ENCODE results near the gene GALR3. TPM values are rescaled to one million over a fixed set of nuclear protein-coding genes. Genes with fewer than 3 reads are reported as not detected.

The GALR3 gene
- total RNA-seq, 1 donor from 2014 or later, result not detected

- no peak for TF ChIP-seq CTCF (conservative IDR thresholded peaks at IDR 0.05; ENCODE audit: low read depth, low read length)
- DNase-seq (ENCODE audit: low read depth), result no peak
- H3K4me3 ChIP-seq (ENCODE audit: low read depth, low read length), result peak within 1 kb of the TSS; percentile 81
These were observed 15.5 kb upstream of the GALR3 start, which contains the start of gene GCAT for GRCh38 chr22:37807410-37808293. TSS of gene GCAT (plus strand) at chr22:37807934. CDS start at chr22:37807968, 34 bp downstream.

- no peak for DNase-seq (ENCODE audit: low read depth)
- no peak for TF ChIP-seq CTCF (conservative IDR thresholded peaks at IDR 0.05; ENCODE audit: low read depth, low read length)
- peak overlapping the region; percentile 81 for H3K4me3 ChIP-seq (ENCODE audit: low read depth, low read length)
These were observed 14.9 kb upstream of the GALR3 start for GRCh38 chr22:37808294-37808657.

- TF ChIP-seq CTCF (conservative IDR thresholded peaks at IDR 0.05; ENCODE audit: low read depth, low read length), result no peak
- no peak overlapping the region for H3K4me3 ChIP-seq (ENCODE audit: low read depth, low read length)
- DNase-seq (ENCODE audit: low read depth), result no peak
These were observed 13.4 kb upstream of the GALR3 start for GRCh38 chr22:37809672-37810333.

- no peak for TF ChIP-seq CTCF (conservative IDR thresholded peaks at IDR 0.05; ENCODE audit: low read depth, low read length)
- no peak for DNase-seq (ENCODE audit: low read depth)
These were observed 11.3 kb upstream of the GALR3 start for GRCh38 chr22:37811867-37812266.

GRCh38 chr22:37812869-37813678 is 10.1 kb upstream of the GALR3 start:
- H3K4me3 ChIP-seq (ENCODE audit: low read depth, low read length), result no peak overlapping the region
- DNase-seq (ENCODE audit: low read depth), result no peak
- no peak for TF ChIP-seq CTCF (conservative IDR thresholded peaks at IDR 0.05; ENCODE audit: low read depth, low read length)

More at GRCh38 chr22:37811867-37812266, 11.3 kb upstream of the GALR3 start:
- H3K4me3 ChIP-seq (ENCODE audit: low read depth, low read length), result no peak overlapping the region

GRCh38 chr22:37815593-37815992 is 7.6 kb upstream of the GALR3 start:
- DNase-seq (ENCODE audit: low read depth), result no peak
- no peak for TF ChIP-seq CTCF (conservative IDR thresholded peaks at IDR 0.05; ENCODE audit: low read depth, low read length)

More at GRCh38 chr22:37815593-37815992, 7.6 kb upstream of the GALR3 start:
- no peak overlapping the region for H3K4me3 ChIP-seq (ENCODE audit: low read depth, low read length)
